GM23338 (cell line): Measurements from ENCODE around the gene KRTAP23-1.

Source experiments
- CREB1 ChIP-seq: fragments of 250-450 bp; sonication (Bioruptor Pico); IDR thresholded peaks from 2 replicates; pipeline ENCODE4 v1.5.0; 2020; ENCODE audit warnings: low read depth, mild to moderate bottlenecking, moderate library complexity
- TF ChIP-seq, protein P1 (sequence below), 2 experiments: fragments of 200-600 bp in 1 of 2; sonication (generic) in 1 of 2; conservative IDR thresholded peaks; 2 replicates each; pipeline versions ENCODE4 v1.5.1 to v1.6.1; 2016 to 2017; ENCODE audit warnings: antibody characterized with exemption in 2 of 2, low read depth in 2 of 2, mild to moderate bottlenecking in 2 of 2, moderate library complexity in 1 of 2

GRCh38 chr21:30355906-30356305, 7.5 kb upstream of the KRTAP23-1 start:
- TF ChIP-seq, protein P1, sequence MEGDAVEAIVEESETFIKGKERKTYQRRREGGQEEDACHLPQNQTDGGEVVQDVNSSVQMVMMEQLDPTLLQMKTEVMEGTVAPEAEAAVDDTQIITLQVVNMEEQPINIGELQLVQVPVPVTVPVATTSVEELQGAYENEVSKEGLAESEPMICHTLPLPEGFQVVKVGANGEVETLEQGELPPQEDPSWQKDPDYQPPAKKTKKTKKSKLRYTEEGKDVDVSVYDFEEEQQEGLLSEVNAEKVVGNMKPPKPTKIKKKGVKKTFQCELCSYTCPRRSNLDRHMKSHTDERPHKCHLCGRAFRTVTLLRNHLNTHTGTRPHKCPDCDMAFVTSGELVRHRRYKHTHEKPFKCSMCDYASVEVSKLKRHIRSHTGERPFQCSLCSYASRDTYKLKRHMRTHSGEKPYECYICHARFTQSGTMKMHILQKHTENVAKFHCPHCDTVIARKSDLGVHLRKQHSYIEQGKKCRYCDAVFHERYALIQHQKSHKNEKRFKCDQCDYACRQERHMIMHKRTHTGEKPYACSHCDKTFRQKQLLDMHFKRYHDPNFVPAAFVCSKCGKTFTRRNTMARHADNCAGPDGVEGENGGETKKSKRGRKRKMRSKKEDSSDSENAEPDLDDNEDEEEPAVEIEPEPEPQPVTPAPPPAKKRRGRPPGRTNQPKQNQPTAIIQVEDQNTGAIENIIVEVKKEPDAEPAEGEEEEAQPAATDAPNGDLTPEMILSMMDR (conservative IDR thresholded peaks at IDR 0.05; ENCODE audit: low read depth in 2 of 2) = no peak
- TF ChIP-seq CREB1 (CRISPR knock-in tag) = no peak
